Esophagus squamous epithelium (tissue), 4 donors: ENCODE results near the gene ROR2.

Experiments
- POLR2A ChIP-seq, 4 donors: fragments of 450-650 bp; IDR thresholded peaks; one replicate each; pipeline ENCODE4 v1.6.1; 2017; ENCODE audit warnings: antibody characterized with exemption in 4 of 4, mild to moderate bottlenecking in 4 of 4, moderate library complexity in 3 of 4
- TF ChIP-seq, protein P1 (sequence below), 6 experiments: fragments of 450-650 bp in 4 of 6; fragments of 200-600 bp in 2 of 6; sonication (generic) in 2 of 6; IDR thresholded peaks; one replicate each; pipeline ENCODE4 v1.5.1; 2016 to 2019; ENCODE audit warnings: antibody characterized with exemption in 6 of 6, mild to moderate bottlenecking in 4 of 6, moderate library complexity in 4 of 6

DNA sequence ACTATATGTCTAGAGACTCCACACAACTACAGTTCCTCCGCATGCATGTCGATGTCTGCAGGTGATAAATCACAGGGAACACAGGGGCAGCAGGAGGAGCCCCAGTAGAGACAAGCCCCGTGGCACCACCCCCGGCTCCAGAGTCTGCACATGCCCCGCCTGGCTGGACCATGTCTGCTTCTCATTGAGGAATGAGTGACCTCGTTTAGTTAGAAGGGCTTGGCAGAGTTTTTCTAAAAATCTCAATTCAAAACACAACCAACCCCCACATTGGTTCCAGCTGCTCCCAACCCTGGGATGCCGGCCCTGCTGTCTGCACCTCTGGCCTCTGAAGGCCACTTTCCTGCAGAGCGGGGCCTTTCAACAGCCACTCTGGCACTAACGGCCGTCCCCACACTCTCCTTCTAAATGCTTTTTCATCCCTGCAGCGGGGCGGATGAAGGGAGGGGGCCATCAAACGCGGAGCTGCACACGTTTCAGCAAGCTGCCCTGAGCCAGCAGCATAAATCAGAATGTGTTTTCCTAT, 106.3 kb downstream of the ROR2 start:
- TF ChIP-seq, protein P1, sequence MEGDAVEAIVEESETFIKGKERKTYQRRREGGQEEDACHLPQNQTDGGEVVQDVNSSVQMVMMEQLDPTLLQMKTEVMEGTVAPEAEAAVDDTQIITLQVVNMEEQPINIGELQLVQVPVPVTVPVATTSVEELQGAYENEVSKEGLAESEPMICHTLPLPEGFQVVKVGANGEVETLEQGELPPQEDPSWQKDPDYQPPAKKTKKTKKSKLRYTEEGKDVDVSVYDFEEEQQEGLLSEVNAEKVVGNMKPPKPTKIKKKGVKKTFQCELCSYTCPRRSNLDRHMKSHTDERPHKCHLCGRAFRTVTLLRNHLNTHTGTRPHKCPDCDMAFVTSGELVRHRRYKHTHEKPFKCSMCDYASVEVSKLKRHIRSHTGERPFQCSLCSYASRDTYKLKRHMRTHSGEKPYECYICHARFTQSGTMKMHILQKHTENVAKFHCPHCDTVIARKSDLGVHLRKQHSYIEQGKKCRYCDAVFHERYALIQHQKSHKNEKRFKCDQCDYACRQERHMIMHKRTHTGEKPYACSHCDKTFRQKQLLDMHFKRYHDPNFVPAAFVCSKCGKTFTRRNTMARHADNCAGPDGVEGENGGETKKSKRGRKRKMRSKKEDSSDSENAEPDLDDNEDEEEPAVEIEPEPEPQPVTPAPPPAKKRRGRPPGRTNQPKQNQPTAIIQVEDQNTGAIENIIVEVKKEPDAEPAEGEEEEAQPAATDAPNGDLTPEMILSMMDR (IDR thresholded peaks at IDR 0.05), result no peak
- TF ChIP-seq POLR2A (IDR thresholded peaks at IDR 0.05), result no peak
